ENCODE measurements around the gene RBBP5. TPM values are rescaled to one million over a fixed set of nuclear protein-coding genes. Genes with fewer than 3 reads are reported as not detected.

RBBP5 gene
- polyA plus RNA-seq, 3 donors = 4.9 to 10.2 (median 8.1) TPM

DNA sequence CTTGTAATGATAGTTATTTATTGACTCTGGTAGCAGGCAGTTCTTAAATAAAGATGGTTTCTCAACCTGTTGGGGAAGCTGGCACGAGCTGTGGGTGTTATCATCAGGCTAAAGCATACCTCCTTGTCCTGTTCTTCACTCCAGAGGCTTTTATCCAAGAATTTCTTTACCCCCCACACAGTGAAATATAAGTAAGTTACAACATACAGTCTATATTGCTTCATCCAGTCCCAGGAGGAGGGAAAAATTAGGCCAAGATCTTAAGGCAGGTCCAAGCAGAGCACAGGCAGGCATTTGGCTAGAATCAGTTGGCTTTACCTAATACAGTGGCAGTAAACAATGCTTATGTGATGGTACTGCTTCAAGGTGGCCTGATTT is 43.9 kb downstream of the RBBP5 start:
- no peaks in the 10 kb centered on the region for H3K4me1 ChIP-seq (ENCODE audit: control insufficient read depth in 1 of 2, insufficient read depth in 2 of 2, low read length in 2 of 2)
- H3K4me2 ChIP-seq (replicated peaks; ENCODE audit: extremely low read depth, low read length, poor library complexity, severe bottlenecking) = no peak overlapping the region
- H3K9ac ChIP-seq (ENCODE audit: insufficient read depth, low read length, poor library complexity, severe bottlenecking) = no peak overlapping the region
- no peaks in the 10 kb centered on the region for H3K9me3 Mint-ChIP-seq
- H3K4me3 Mint-ChIP-seq = no peak overlapping the region
- intact Hi-C loops (cut with micrococcal nuclease) = no loop called here
- no peaks in the 10 kb centered on the region for H3K9me3 ChIP-seq (replicated peaks in 1 of 2; ENCODE audit: control insufficient read depth in 1 of 2, insufficient read depth in 1 of 2, low read length in 2 of 2)
- H3K27ac Mint-ChIP-seq = no peak overlapping the region
- DNase-seq = no peak
- no peaks in the 10 kb centered on the region for H3K27me3 ChIP-seq (ENCODE audit: control insufficient read depth in 2 of 2, insufficient read depth in 2 of 2, low read length in 2 of 2)
- H2AFZ ChIP-seq (ENCODE audit: insufficient read depth, low read depth, low read length, poor library complexity, severe bottlenecking) = no peak overlapping the region
- H3K27me3 Mint-ChIP-seq (ENCODE audit: low read depth in 3 of 3) = peaks cover 0 to 2% (median 0%) of the 10 kb centered on the region in 3 donors
- H3K79me2 ChIP-seq (ENCODE audit: insufficient read depth, low read length) = no peaks in the 10 kb centered on the region
- no peaks in the 10 kb centered on the region for H3K4me1 Mint-ChIP-seq
- WGBS (ENCODE audit: insufficient coverage) = no CpG with 5 or more reads among the region's 1 CpG
- no peak overlapping the region for H3K27ac ChIP-seq (ENCODE audit: low read depth in 1 of 2, low read length in 2 of 2)
- H4K20me1 ChIP-seq (ENCODE audit: insufficient read depth, low read length) = no peaks in the 10 kb centered on the region
- H3K4me3 ChIP-seq (replicated peaks in 1 of 3; ENCODE audit: low read depth in 2 of 3, low read length in 3 of 3) = no peak overlapping the region
- H3K36me3 ChIP-seq (replicated peaks in 1 of 2; ENCODE audit: control insufficient read depth in 1 of 2, insufficient read depth in 2 of 2, low read length in 2 of 2) = peaks cover 0 to 7% of the 10 kb centered on the region in 2 donors
- H3K36me3 Mint-ChIP-seq = peaks cover 0 to 1% of the 10 kb centered on the region in 2 donors
- no peak for TF ChIP-seq CTCF (IDR thresholded peaks at IDR 0.05)

GRCh38 chr1:205077158-205077933 is 44.4 kb downstream of the RBBP5 start:
- intact Hi-C loops (cut with micrococcal nuclease) = no loop called here
- no peak for TF ChIP-seq CTCF (IDR thresholded peaks at IDR 0.05)
- Histone ChIP-seq H3K36me3 (replicated peaks in 1 of 2; ENCODE audit: control insufficient read depth in 1 of 2, insufficient read depth in 2 of 2, low read length in 2 of 2) (peaks cover 0 to 1% of the 10 kb centered on the region in 2 donors), H3K79me2 (ENCODE audit: insufficient read depth, low read length) (no peaks in the 10 kb centered on the region), H3K4me1 (ENCODE audit: control insufficient read depth in 1 of 2, insufficient read depth in 2 of 2, low read length in 2 of 2) (no peaks in the 10 kb centered on the region), H3K4me3 (replicated peaks in 1 of 3; ENCODE audit: low read depth in 2 of 3, low read length in 3 of 3) (no peak overlapping the region), H2AFZ (ENCODE audit: insufficient read depth, low read depth, low read length, poor library complexity, severe bottlenecking) (no peak overlapping the region), H3K27ac (ENCODE audit: low read depth in 1 of 2, low read length in 2 of 2) (no peak overlapping the region), H3K9me3 (replicated peaks in 1 of 2; ENCODE audit: control insufficient read depth in 1 of 2, insufficient read depth in 1 of 2, low read length in 2 of 2) (no peaks in the 10 kb centered on the region), H3K4me2 (replicated peaks; ENCODE audit: extremely low read depth, low read length, poor library complexity, severe bottlenecking) (no peak overlapping the region), H4K20me1 (ENCODE audit: insufficient read depth, low read length) (no peaks in the 10 kb centered on the region), H3K9ac (ENCODE audit: insufficient read depth, low read length, poor library complexity, severe bottlenecking) (no peak overlapping the region), H3K27me3 (ENCODE audit: control insufficient read depth in 2 of 2, insufficient read depth in 2 of 2, low read length in 2 of 2) (no peaks in the 10 kb centered on the region)
- Mint-ChIP-seq H3K9me3 (no peaks in the 10 kb centered on the region), H3K4me3 (no peak overlapping the region), H3K36me3 (no peaks in the 10 kb centered on the region), H3K27ac (no peak overlapping the region), H3K27me3 (ENCODE audit: low read depth in 3 of 3) (peaks cover 0 to 2% (median 0%) of the 10 kb centered on the region in 3 donors), H3K4me1 (no peaks in the 10 kb centered on the region)
- DNase-seq = no peak
- 98% methylated on average over 5 of the region's 7 CpGs for WGBS (ENCODE audit: insufficient coverage)

Data from CD14-positive monocyte (primary cell).